Upper lobe of right lung (tissue), 1 donor: ENCODE data around the gene VSIR. TPM values are rescaled to one million over a fixed set of nuclear protein-coding genes. Genes with fewer than 3 reads are reported as not detected.

Experiments
- ATAC-seq: fragments of 200-7000 bp; cut with Tn5 transposase; one replicate; pipeline ENCODE4 v1.9.1; 2020; ENCODE audit warnings: mild to moderate bottlenecking, moderate library complexity
- DNase-seq: peaks from one replicate; pipeline ENCODE4 v3.0.0-alpha.2; 2020
- H3K27ac ChIP-seq: fragments of 200-600 bp; one replicate; pipeline ENCODE4 v1.8.0; 2022
- H3K27me3 ChIP-seq: fragments of 200-600 bp; one replicate; pipeline ENCODE4 v1.8.0; 2022; ENCODE audit warnings: mild to moderate bottlenecking
- H3K36me3 ChIP-seq: fragments of 200-600 bp; one replicate; pipeline ENCODE4 v1.8.0; 2022
- H3K4me1 ChIP-seq: fragments of 200-600 bp; one replicate; pipeline ENCODE4 v1.8.0; 2022
- H3K4me3 ChIP-seq: fragments of 200-600 bp; one replicate; pipeline ENCODE4 v1.8.0; 2022; ENCODE audit warnings: mild to moderate bottlenecking
- H3K9me3 ChIP-seq: fragments of 200-600 bp; one replicate; pipeline ENCODE4 v1.8.0; 2022
- intact Hi-C: fragments of 100-400 bp; cut with DNase I; formaldehyde crosslinking; loops from one replicate; pipeline ENCODE4 v1.11.0; 2022
- total RNA-seq: library from RNA; stranded (reverse); fragmentation: NEBNext Ultra II Directional; extraction: Animal tissue kit (Norgen Biotek cat#: 25700); gene quantifications from one replicate; pipeline ENCODE4 v1.2.1, GENCODE V29; 2021
- TF ChIP-seq, protein P1 (sequence below): fragments of 200-600 bp; IDR thresholded peaks from one replicate; pipeline ENCODE4 v1.8.0; 2022; ENCODE audit warnings: antibody characterized with exemption
- donor health status: DM: no; HTN: yes; CAD: no; lungs with severe emphysema.

The VSIR gene
- total RNA-seq, 1 donor from 2014 or later = 128 TPM

GRCh38 chr10:71754562-71754961 lies 18.8 kb downstream of the VSIR start:
- Histone ChIP-seq H3K27me3 (no peaks in the 10 kb centered on the region), H3K27ac (peak overlapping the region; percentile 69), H3K4me3 (no peak overlapping the region), H3K4me1 (peaks cover 84% of the 10 kb centered on the region), H3K9me3 (no peaks in the 10 kb centered on the region), H3K36me3 (peaks cover 57% of the 10 kb centered on the region)
- peak; percentile 6 for ATAC-seq
- no peak for DNase-seq
- intact Hi-C loops = no loop called here
- TF ChIP-seq, protein P1, sequence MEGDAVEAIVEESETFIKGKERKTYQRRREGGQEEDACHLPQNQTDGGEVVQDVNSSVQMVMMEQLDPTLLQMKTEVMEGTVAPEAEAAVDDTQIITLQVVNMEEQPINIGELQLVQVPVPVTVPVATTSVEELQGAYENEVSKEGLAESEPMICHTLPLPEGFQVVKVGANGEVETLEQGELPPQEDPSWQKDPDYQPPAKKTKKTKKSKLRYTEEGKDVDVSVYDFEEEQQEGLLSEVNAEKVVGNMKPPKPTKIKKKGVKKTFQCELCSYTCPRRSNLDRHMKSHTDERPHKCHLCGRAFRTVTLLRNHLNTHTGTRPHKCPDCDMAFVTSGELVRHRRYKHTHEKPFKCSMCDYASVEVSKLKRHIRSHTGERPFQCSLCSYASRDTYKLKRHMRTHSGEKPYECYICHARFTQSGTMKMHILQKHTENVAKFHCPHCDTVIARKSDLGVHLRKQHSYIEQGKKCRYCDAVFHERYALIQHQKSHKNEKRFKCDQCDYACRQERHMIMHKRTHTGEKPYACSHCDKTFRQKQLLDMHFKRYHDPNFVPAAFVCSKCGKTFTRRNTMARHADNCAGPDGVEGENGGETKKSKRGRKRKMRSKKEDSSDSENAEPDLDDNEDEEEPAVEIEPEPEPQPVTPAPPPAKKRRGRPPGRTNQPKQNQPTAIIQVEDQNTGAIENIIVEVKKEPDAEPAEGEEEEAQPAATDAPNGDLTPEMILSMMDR = no peak

GRCh38 chr10:71753960-71754505 lies 19.3 kb downstream of the VSIR start:
- DNase-seq (peak; percentile 57), ATAC-seq (no peak)
- Histone ChIP-seq H3K4me1 (peaks cover 84% of the 10 kb centered on the region), H3K9me3 (no peaks in the 10 kb centered on the region), H3K36me3 (peaks cover 52% of the 10 kb centered on the region), H3K27me3 (no peaks in the 10 kb centered on the region), H3K4me3 (no peak overlapping the region), H3K27ac (peak overlapping the region; percentile 69)
- intact Hi-C loops = no loop called here
- TF ChIP-seq, protein P1 = no peak

GRCh38 chr10:71753091-71753959 lies 20.0 kb downstream of the VSIR start:
- Histone ChIP-seq H3K36me3 (peaks cover 45% of the 10 kb centered on the region), H3K27ac (peak overlapping the region; percentile 69), H3K4me1 (peaks cover 90% of the 10 kb centered on the region), H3K4me3 (no peak overlapping the region), H3K27me3 (no peaks in the 10 kb centered on the region), H3K9me3 (no peaks in the 10 kb centered on the region)
- intact Hi-C loops = no loop called here
- ATAC-seq (peak; percentile 63), DNase-seq (peak; percentile 77)
- TF ChIP-seq, protein P1 = no peak

DNA sequence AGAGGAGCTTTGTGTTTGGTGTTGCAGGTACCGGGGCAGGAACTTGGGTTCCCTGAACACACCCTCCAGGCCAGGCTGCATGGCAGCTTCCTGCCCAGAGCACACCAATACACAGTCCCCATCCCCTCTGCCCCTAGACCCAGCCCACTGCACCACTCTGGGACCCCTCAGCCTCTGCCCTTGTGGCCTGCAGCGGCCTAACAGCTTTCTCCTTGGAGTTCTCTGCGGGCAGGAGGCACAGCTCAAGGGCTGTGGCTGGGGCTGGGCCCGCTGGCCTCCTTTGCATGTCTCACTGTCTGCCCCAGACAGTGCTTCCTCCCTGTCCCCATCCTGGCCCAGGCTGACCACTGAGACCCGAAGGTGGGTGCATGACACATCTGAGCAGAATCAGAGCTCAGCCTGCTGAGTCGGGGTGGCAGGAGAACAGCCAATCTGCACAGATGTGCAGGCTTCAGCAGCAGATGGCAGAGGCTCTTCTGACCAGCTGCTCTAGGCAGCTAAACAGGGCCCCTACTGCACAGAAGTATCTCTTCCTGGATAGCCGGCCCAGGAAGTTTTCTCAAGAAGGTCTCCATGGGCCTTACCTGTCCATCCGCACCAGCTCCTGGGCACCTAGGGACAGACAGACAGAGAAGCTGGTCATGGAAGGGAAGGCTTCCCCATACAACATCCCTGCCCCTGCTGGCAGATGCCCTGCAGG lies 20.8 kb downstream of the VSIR start:
- Histone ChIP-seq H3K36me3 (peaks cover 40% of the 10 kb centered on the region), H3K27ac (peak overlapping the region; percentile 68), H3K4me1 (peaks cover 91% of the 10 kb centered on the region), H3K9me3 (no peaks in the 10 kb centered on the region), H3K27me3 (no peaks in the 10 kb centered on the region), H3K4me3 (no peak overlapping the region)
- ATAC-seq (no peak), DNase-seq (peak; percentile 60)
- intact Hi-C loops = no loop called here
- TF ChIP-seq, protein P1 = no peak

DNA sequence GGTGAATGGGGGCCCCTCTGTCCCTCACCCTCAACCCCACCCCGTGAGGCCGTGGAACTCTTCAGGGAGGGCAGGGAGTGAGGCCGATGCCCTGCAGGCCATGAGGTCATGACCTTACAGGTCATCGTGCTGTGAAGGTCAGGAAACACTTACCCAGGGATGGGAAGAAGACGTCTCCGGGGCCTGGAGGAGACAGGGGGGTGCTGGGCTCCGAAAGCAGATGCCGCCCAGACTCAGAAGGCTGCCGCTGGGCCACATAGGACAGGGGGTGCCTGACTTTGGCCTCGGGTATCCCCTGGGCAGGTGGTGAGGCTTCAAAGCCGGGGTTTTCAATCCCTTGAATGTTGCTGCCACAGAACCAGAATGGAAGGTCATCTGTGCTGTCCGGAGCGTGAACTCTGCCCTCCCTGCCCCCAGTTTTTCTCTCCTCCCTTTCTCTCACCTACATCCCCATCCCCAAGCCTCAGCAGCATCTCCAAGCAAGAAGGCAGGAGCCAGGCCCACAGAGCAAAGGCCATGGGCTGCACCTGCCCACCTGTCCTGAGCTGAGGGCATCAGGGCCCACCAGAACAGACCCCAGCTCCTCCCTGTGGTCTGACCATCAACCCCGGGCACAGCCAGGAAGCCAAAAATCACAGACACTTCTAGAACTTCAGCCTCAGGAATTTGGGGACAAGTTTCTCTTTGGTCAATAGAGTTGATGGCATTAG lies 21.6 kb downstream of the VSIR start:
- peaks cover 91% of the 10 kb centered on the region for H3K4me1 ChIP-seq
- peaks cover 40% of the 10 kb centered on the region for H3K36me3 ChIP-seq
- no peak overlapping the region for H3K4me3 ChIP-seq
- intact Hi-C loops = no loop called here
- no peaks in the 10 kb centered on the region for H3K27me3 ChIP-seq
- peak overlapping the region; percentile 68 for H3K27ac ChIP-seq
- TF ChIP-seq, protein P1 = no peak
- DNase-seq = no peak
- no peaks in the 10 kb centered on the region for H3K9me3 ChIP-seq
- no peak for ATAC-seq
